DMS 273 (cell line): Measurements from ENCODE around the gene CCDC134.

Source experiments
- DNase-seq: peaks from one replicate; lab custom pipeline; 2025; ENCODE audit not compliant: unreplicated experiment; lab: John Stamatoyannopoulos, UW

Gene CCDC134

DNA sequence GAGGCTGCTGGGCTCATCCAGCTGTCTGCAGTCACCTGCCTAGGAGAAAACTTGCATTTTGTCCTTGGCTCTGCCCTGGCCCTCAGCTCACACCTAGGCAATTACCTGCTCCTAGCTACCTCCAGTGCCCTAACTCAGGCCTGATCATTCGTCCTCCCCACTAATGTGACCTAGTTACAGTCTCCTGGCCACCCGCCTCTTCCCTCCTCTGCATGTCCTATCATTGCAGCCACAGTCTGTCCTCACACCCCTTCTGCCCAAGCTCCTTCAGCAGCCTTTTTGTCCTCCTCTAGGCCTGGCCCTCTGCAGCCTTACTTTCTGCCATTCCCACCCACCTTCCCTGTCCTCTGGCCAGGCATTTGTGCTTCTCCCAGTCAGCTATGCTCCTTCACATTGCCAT lies 17.7 kb upstream of the CCDC134 start:
- DNase-seq = no peak

DNA sequence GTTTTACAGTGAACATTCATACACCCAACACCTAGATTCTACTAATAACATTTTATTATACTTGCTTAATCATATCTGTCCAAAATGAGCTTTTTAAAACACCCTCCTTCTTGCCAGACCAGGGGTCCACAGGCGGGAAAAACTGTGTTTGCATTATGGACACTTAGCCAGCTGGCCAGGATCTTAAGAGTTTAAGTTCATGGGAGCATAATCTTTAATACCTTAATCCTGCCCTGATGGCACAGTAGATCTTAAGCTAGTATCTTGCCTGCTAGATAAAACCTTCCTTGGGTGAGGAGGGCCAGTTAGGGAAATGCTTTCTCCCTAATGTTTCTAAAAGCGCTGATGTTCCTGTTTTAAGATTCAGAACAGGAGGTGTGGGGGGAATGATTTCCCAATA lies 13.1 kb upstream of the CCDC134 start:
- no peak for DNase-seq

DNA sequence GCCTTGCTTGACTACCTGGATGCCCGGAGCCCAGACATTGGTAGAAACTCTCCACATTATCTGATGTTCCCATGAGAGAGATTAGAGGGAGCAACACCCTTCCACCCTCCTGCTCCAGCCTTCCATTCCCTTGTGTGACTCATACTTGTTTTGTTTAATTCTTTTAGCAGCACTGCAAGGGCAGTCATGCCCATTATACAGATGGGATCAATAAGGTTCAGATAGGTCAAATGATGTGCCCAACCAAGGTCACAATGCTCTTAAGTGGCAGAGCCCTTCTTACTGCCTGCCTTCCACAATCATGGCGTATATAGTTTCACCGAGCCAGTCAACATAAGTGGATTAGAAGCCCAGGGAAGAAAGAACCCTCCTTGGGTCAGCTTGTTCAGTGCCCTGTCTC lies 6.6 kb upstream of the CCDC134 start:
- no peak for DNase-seq

DNA sequence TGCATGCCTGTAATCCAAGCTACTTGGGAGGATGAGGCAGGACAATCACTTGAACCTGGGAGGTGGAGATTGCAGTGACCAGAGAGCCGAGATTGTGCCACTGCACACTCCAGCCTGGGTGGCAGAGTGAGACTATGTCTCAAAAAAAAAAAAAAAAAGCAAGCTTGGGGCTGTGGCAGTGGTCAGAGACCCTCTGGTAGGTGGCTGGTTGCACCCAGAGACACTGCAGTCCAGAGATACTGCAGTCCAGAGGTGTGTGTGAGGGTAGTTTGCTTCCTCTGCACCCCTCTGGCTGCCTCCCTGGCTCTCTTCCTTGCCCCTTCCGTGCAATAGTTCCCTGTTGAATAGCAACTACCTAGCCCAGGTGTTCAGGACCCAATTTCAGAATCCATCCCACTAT lies 1.7 kb upstream of the CCDC134 start:
- no peak for DNase-seq

DNA sequence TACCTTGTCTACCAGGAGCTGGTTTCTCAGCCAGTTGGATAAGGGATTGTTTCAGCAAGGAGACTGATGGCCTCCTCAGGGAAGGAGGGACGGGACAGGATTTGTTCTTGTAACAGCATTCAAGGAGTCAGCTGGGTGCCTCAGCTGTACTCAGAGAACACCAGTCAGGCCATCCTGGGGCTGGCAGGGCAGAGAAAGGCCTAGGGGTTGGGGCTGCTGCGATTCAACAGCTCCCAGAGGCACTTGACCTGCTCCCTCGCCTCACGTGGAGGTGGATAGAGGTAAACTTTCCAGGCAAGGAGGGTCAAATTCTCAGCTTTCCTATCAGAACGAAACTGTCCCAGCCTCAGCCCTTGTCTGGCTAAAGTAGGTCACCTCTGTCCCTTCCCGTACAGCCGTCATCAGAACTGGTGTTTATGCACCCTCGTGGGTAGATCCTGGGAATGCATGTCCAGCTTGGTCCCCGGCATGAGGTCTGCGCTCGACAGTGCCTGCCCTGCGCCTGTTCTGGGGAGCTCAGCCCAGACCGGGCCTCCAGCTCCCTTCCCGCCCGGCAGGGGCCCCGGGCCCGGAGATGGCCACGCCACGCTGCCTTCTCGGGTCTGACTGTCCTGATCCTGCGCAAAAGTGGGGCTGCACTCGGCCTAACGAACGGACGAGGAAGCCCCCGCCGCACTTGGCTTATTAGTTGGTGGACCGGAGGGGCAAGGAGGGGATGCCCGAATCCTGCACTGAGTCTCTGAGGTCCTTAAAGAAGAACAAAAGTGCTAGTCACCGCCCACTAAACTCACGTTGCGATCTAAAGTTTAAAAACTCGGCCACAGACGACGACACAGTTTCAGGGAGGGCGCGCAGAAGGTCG lies 762 bp upstream of the CCDC134 start:
- DNase-seq = no peak

DNA sequence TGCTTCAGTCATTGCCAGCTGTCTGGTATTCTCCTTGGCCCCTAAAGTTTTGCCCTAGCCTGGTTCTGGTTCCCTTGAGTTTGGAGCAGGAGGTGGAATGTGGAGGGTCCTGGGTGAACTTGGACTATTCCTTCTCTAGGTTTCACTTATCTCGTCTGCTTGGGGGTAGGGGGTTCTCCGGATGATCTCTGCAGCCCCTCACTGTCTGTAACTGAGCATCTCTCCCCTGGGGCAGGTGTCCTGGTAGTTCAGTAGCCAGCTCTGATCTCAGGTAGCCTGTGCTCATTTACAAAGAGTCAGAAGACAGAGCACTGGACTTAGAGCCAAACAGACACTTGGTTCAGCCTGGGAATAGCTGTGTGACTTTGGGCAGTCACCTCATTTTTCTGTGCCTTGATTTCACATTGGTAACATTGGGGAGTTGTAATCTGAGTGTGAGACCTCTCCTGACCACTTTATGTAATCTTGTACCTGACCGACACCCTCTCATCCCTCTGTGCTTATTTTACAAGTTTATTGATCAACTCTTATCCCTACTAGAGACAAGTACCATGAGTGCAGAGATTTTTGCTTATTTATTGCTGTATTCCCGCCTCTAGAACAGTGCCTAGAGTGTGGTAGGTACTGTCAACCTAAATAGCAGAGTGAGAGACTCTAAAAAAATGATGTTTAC lies 804 bp downstream of the CCDC134 start:
- DNase-seq = no peak

DNA sequence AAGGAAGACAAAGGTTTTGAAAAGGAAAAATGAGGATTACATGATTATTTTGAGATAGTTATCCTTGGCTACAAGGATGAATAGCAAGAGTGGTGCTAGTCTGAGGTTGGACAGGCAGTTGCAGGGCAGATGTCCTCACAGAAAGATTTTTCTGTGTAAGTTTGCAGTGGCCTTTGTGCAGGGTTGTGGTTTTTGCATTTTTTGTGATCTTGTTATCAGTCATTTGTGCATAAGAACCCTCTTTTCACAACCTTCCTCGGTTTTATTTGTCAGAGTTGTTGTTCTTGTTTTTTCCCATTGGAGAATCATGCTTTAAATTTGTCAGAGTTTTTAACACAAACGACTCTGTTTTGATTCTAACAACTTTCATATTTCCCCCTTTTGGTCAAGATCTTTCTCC lies 1.4 kb downstream of the CCDC134 start:
- DNase-seq = no peak

DNA sequence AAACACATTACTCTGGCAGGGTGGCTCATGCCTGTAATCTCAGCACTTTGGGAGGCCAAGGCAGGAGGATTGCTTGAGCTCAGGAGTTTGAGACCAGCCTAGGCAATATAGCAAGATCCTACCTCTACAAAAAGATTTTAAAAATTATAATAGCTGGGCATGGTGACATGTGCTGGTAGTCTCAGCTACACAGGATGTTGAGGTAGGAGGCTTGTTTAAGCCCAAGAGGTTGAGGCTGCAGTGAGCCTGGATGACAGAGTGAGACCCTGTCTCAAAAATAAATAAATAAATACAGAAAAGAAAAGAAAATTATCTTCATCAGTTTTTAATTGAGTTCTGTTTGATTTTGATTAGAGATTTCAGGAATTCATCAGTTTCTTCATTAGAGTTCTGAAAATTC lies 5.2 kb downstream of the CCDC134 start:
- DNase-seq = no peak

DNA sequence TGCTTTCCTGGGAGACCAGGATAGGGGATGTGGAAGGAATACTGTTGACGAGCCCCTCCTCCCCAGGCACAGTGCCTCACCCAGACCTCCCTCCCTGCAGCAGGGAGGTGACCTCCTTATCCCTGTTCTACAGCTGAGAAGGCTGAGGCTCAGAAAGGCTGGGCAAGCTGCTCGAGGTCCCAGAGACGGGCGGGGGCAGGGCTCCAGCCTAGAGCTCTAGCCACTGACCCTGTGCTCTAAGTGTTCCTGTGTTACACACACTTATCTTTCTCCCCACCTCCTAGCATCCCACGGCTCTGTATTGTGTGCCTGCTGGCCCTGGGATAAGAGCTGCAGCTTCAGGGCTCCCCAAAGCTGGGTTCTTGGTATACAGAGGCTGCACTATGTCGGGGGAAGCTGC lies 7.9 kb downstream of the CCDC134 start:
- DNase-seq = no peak

DNA sequence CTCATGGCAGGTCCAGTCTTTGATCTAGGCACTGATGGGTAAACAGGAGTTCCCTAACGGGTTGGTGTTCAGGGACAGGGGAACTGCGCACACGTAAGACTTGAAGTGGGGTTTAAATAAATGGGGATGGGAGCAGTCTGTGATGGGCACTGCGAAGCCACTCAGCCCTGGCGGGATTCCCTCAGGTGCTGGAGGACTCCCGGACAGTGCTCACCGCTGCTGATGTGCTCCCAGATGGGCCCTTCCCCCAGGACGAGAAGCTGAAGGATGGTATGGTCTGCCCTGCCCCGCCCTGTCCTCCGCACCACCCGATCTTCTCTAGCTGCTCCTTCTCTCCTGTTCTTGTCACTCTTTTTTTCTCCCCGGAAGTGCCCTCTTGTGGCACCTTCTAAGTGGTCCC lies 9.5 kb downstream of the CCDC134 start:
- no peak for DNase-seq

DNA sequence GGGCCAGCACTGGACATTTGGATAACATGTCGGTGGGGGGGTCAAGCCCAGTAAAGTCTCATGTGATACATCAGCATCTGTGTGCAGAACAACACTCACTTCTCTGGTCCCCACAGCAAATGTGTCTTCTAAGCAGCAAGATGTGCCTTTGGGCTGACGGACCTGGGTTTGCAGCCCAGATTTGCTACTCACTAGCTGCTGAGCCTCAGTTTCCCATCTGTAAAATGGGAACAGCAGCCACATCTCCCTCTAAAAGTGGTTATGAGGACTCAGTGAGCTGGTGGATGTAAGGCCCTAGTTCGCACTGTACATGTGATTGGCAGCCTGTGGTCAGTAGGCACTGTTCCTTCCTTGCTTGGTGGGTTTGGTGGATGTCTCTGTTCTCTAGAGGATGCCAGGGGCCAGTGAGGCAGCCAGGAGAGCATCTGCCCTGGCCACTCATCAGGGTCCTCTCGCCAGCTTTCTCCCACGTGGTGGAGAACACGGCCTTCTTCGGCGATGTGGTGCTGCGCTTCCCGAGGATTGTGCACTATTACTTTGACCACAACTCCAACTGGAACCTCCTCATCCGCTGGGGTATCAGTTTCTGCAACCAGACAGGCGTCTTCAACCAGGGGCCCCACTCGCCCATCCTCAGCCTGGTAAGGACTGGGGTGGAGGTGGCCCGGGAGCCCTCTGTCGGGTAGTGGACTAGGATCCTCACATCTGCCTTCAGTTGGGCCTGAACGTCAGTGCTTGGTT lies 12.5 kb downstream of the CCDC134 start:
- DNase-seq = no peak

DNA sequence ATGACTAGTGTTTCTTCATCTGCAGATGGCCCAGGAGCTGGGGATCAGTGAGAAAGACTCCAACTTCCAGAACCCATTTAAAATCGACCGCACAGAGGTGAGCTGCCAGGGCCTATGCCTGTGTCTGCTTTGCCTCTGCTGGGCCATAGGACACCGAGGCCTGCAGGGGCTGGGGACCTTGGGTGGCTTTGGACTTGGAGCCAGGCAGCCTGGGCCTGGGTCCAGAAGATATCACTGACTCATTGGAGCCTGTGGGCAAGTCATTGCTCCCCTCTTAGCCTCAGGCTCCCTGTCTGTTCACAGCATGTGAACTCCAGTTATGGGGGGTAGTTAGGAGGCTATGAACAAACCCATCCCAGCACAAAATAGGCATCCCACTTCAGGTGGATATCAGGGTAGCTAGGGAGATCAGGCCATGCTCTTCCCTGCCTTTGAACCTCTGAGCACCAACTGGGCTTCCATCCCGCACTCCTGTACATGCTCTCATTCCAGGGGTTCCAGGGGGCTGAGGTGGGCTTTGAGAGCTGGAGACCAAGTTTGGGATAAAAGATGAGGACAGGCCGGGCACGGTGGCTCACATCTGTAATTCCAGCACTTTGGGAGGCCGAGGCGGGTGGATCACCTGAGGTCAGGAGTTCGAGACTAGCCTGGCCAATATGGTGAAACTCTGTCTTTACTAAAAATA lies 13.4 kb downstream of the CCDC134 start:
- no peak for DNase-seq

DNA sequence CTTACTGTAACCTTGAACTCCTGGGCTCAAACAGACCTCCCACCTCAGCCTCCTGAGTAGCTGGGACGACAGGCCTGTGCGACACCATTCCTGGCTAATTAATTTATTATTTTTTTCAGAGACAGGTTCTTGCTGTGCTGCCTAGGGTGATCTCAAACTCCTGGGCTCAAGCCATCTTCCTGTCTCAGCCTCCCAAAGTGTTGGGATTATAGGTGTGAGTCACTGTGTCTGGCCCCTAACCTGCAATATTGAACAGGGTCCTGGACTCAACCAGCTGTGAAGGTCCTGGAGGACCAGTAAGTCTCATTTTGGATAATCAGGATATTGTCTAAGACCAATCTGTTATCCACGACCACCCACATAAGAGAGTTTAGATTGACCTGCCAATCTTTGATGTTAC lies 15.2 kb downstream of the CCDC134 start:
- no peak for DNase-seq

DNA sequence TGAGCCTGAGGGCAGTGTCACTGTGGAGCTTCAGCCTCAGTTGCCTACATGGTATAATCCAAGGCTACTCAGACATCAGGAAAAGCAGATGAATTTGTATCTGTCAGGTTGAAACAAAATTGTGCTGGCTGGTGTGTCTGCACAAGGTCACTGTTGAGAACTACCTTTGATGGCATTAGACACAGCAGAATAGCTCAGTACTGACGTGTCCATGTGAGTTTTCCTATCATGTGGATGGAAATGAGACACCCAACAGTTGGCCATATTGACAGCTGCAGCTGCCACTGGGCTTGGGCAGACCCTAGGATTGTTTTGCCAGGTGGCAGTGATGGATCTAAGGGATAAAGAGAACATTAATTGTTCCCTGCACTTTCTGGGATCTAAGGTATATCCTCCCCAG lies 15.8 kb downstream of the CCDC134 start:
- peak; percentile 33 for DNase-seq

DNA sequence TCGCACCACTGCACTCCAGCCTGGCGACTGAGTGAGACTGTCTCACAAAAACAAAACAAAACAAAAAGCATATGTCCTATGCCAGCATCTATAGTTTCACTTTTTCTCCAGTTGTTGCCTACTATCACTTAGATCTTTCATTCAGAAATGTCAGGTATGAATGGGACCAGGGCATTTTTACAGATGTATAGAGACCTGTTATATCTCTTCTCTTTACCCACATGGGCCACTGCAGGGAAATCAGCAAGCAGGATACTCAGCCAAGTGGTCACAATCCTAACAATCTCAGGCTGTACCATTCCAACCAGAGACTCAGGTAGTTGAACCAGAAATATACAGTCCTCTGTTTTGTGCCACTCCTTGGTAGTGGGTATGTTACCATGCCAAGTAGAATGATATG lies 16.4 kb downstream of the CCDC134 start:
- no peak for DNase-seq

DNA sequence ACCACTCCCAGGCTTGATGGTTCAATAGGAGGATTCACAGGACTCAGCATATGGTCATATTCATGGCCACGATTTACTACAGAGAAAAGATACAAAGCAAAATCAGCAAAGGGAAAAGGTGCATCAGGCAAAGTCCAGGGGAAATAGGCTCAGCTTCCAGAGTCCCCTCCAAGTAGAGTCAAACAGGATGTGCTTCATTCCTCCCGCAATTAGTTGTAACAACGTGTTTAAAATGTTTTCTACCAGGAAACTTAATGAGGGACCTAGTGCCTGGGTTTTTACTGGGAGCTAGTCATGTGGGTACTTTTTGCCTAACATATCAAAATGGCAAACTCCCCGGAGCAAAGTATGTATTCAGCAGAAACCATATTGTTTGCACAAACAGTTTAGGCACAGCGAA lies 17.5 kb downstream of the CCDC134 start:
- no peak for DNase-seq

DNA sequence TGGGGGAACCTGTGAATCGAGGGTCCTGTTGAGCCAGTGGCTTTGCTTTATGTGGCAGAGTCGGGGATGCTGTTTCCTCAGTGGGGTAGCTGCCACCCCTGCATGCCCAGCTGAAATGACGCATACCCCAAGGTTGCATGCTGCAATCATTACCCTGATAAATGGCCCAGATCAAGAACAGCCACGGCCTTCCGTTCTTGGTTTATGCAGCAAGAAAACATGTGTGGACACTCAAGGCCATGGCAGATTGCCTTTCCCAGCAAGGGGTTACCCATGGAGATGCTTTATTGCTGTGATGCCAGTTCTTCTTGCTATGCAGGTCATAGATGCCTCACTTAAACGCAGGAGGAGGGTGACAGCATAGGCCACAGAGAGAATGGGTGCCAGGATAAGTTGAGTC lies 18.1 kb downstream of the CCDC134 start:
- no peak for DNase-seq

DNA sequence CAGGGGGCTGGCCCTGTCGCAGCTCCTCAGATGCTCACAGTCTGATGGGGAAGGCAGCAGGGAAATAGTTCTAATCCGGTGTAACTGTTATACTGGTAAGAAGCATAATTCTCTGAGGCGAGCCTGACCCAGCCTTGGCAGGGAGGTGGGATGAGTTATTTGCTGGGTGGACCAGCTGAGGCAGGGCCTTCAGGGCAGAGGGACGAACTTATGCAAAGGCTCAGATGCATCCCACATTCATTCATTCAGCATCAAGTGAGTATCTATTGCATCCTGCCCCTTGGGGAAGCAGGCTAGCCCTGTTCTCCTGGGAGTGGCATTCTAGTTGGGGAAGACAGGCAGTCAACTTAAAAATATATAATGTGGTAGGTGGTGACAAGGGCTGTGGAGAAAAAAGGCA lies 18.8 kb downstream of the CCDC134 start:
- no peak for DNase-seq

DNA sequence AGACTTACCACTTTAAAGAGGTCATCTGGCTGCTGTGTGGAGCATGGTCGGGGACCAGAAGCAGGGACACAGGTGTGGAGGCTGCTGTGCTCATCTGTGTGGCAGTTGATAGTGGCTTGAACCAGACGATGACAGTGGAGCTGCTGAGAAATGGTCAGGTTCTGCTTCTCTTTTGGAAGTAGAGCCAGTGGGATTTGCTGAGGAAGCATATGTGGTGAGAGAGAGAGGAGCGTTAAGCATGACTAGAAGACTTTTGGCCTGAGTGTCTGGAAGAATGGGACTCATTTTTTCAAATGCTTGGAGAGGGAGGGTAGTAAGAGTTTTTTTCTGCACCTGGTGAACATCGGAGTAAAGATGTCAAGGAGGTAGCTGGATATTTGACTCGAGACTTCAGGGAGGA lies 20.0 kb downstream of the CCDC134 start:
- DNase-seq = no peak

DNA sequence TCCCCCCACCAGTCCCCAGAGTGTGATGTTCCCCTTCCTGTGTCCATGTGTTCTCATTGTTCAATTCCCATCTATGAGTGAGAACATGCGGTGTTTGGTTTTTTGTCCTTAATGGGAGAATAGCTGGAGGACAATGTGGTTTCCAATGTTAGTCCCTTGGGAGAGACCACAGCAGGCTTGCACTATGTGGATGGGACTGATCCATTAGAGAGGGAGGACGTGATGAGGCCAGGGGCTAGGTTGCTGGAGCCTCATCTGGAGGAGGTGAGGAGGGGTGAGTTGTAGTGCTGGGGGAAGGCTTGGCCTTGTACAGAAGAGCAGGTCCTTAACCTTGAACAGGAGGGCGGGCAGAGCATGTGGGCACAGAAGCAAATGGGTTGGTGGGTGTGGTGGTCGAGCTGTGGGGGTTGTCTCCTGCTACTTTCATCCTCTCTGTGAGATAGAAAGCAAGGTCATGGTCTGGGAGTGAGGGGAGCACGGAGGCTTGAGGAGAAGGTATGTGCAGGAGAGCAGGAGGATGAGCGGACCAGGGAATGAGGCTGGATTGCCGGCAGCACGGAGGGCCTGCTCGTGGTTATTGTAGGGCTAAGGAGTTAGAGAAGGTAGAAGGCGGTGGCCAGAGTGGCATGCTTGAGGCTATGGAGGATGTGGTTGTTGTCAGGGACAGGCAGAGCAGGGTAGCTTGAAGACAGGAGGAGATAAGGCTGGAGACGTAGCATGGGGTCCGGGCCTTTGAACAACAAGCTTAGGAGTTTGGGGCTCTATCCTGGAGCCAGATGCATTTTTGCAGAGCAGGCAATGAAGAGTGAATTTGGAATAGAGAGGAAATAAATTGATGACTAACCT lies 21.2 kb downstream of the CCDC134 start:
- DNase-seq = no peak
